Measurements from ENCODE around the gene TULP1.

TULP1 gene

GRCh38 chr6:35469751-35470662 lies 42.7 kb downstream of the TULP1 start:
- peaks cover 77% of the 10 kb centered on the region for H3K36me3 ChIP-seq (ENCODE audit: insufficient read depth, insufficient read length, low read length)

DNA sequence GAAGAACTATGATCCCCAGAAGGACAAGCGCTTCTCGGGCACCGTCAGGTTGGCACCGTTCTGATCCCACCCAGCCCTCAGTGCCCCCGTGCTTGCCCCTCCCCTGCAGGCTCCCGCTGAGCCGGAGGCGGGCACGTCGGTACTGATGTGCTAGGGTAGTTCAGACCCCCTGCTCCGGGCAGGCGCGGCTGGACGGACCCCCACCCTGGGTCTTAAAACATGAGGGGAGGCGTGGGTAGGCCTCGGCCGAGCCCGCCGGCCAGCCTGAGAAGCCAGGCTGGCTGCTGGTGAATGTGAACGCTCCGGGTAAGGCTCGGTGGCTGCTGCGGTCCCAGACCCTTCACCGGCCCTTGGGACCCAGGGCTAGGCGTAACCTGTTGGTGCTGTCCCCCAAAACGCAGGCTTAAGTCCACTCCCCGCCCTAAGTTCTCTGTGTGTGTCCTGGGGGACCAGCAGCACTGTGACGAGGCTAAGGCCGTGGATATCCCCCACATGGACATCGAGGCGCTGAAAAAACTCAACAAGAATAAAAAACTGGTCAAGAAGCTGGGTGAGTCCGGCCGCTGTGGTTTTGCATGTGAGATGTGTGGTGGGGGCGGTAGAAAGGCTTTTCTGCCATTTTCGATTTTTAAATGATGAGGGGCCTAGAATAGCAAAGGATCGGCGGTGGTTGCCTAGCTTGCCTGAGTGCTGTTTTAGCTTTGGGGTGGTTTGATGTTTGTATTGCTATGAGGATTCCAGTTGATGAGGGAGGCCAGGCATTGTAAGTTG lies 43.5 kb downstream of the TULP1 start:
- peak overlapping the region; percentile 95 for H3K4me3 ChIP-seq (ENCODE audit: insufficient read length, low read depth)
- no peak for TF ChIP-seq ZNF274 (IDR thresholded peaks at IDR 0.05; ENCODE audit: low read depth, low read length)
- TF ChIP-seq SUZ12 (IDR thresholded peaks at IDR 0.05; ENCODE audit: extremely low read depth, insufficient read depth, insufficient read length) = no peak
- no peaks in the 10 kb centered on the region for H3K4me1 ChIP-seq (ENCODE audit: insufficient read depth, insufficient read length)
- peak overlapping the region; percentile 99 for H3K9ac ChIP-seq (ENCODE audit: insufficient read length, low read depth)
- H3K27me3 ChIP-seq (ENCODE audit: insufficient read depth, insufficient read length) = no peaks in the 10 kb centered on the region
- peaks cover 69% of the 10 kb centered on the region for H3K36me3 ChIP-seq (ENCODE audit: insufficient read depth, insufficient read length, low read length)
- DNase-seq (ENCODE audit: low read depth, low spot score) = no peak
- no peaks in the 10 kb centered on the region for H3K9me3 ChIP-seq (ENCODE audit: insufficient read depth, low read length)

More at GRCh38 chr6:35469751-35470662, 42.7 kb downstream of the TULP1 start:
- Histone ChIP-seq H3K4me3 (ENCODE audit: insufficient read length, low read depth) (peak overlapping the region; percentile 95), H3K9me3 (ENCODE audit: insufficient read depth, low read length) (no peaks in the 10 kb centered on the region), H3K9ac (ENCODE audit: insufficient read length, low read depth) (peak overlapping the region; percentile 99), H3K27me3 (ENCODE audit: insufficient read depth, insufficient read length) (no peaks in the 10 kb centered on the region), H3K4me1 (ENCODE audit: insufficient read depth, insufficient read length) (no peaks in the 10 kb centered on the region)
- TF ChIP-seq SUZ12 (IDR thresholded peaks at IDR 0.05; ENCODE audit: extremely low read depth, insufficient read depth, insufficient read length) = no peak
- no peak for TF ChIP-seq YY1 (IDR thresholded peaks at IDR 0.05; ENCODE audit: insufficient read depth, insufficient read length)
- no peak for TF ChIP-seq ZNF274 (IDR thresholded peaks at IDR 0.05; ENCODE audit: low read depth, low read length)
- DNase-seq (ENCODE audit: low read depth, low spot score) = no peak

DNA sequence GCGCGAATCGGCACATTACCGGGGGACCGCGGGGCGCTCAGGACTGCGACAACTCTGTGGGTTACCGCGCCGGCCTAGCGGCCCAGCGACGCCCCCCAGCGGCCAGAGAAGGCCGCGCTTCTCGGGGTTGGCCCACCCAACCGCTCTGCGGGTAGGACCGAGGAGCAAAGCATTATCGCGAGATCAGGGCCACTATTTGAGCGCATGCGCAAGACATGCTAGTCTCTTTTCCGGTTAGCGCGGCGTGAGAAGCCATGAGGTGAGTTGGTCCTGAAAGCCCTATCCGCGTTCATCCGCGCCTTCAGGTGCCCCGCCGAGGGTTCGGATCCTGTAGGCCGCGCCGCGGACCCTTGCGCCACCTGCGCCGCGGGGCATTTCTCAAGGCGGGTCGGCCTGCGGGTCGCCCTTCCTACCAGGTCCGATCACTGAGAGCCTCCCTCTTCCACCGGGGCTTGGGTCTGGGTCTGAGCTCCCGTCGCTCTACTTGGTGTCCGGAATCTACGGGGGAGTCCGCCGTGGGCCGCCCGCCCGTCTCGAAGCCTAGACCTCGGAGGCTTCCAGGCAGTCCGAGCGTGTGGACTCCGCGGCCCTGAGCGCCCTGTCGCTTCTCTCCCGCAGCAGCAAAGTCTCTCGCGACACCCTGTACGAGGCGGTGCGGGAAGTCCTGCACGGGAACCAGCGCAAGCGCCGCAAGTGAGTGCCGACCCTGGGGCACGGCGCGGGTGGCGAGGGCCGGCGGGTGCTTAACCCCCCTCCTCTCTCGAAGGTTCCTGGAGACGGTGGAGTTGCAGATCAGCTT lies 44.3 kb downstream of the TULP1 start, which contains the start of gene RPL10A:
Gene RPL10A, plus strand, starts transcription at position 221 of the 799 bp plus-strand sequence. Its CDS starts 34 bp downstream, at position 255.
- no peak for TF ChIP-seq ZNF274 (IDR thresholded peaks at IDR 0.05; ENCODE audit: low read depth, low read length)
- no peak for TF ChIP-seq SUZ12 (IDR thresholded peaks at IDR 0.05; ENCODE audit: extremely low read depth, insufficient read depth, insufficient read length)
- TF ChIP-seq YY1 (IDR thresholded peaks at IDR 0.05; ENCODE audit: insufficient read depth, insufficient read length) = no peak
- DNase-seq (ENCODE audit: low read depth, low spot score) = peak; percentile 87
- no peaks in the 10 kb centered on the region for H3K9me3 ChIP-seq (ENCODE audit: insufficient read depth, low read length)
- H3K4me1 ChIP-seq (ENCODE audit: insufficient read depth, insufficient read length) = no peaks in the 10 kb centered on the region
- H3K27me3 ChIP-seq (ENCODE audit: insufficient read depth, insufficient read length) = no peaks in the 10 kb centered on the region
- peak within 1 kb of the TSS; percentile 99 for H3K9ac ChIP-seq (ENCODE audit: insufficient read length, low read depth)
- peaks cover 64% of the 10 kb centered on the region for H3K36me3 ChIP-seq (ENCODE audit: insufficient read depth, insufficient read length, low read length)
- peak within 1 kb of the TSS; percentile 95 for H3K4me3 ChIP-seq (ENCODE audit: insufficient read length, low read depth)

- Histone ChIP-seq H3K27me3 (ENCODE audit: insufficient read depth, insufficient read length) (no peaks in the 10 kb centered on the region), H3K9me3 (ENCODE audit: insufficient read depth, low read length) (no peaks in the 10 kb centered on the region), H3K4me3 (ENCODE audit: insufficient read length, low read depth) (no peak overlapping the region), H3K36me3 (ENCODE audit: insufficient read depth, insufficient read length, low read length) (peaks cover 46% of the 10 kb centered on the region), H3K4me1 (ENCODE audit: insufficient read depth, insufficient read length) (no peaks in the 10 kb centered on the region), H3K9ac (ENCODE audit: insufficient read length, low read depth) (no peak overlapping the region)
- TF ChIP-seq YY1 (IDR thresholded peaks at IDR 0.05; ENCODE audit: insufficient read depth, insufficient read length) = no peak
- TF ChIP-seq SUZ12 (IDR thresholded peaks at IDR 0.05; ENCODE audit: extremely low read depth, insufficient read depth, insufficient read length) = no peak
- TF ChIP-seq ZNF274 (IDR thresholded peaks at IDR 0.05; ENCODE audit: low read depth, low read length) = no peak
- DNase-seq (ENCODE audit: low read depth, low spot score) = no peak
These were observed 47.0 kb downstream of the TULP1 start for GRCh38 chr6:35465646-35466045.

GRCh38 chr6:35463292-35463691 lies 49.4 kb downstream of the TULP1 start:
- Histone ChIP-seq H3K4me3 (ENCODE audit: insufficient read length, low read depth) (no peak overlapping the region), H3K36me3 (ENCODE audit: insufficient read depth, insufficient read length, low read length) (peaks cover 37% of the 10 kb centered on the region), H3K9ac (ENCODE audit: insufficient read length, low read depth) (no peak overlapping the region), H3K4me1 (ENCODE audit: insufficient read depth, insufficient read length) (no peaks in the 10 kb centered on the region), H3K9me3 (ENCODE audit: insufficient read depth, low read length) (no peaks in the 10 kb centered on the region), H3K27me3 (ENCODE audit: insufficient read depth, insufficient read length) (no peaks in the 10 kb centered on the region)
- no peak for TF ChIP-seq YY1 (IDR thresholded peaks at IDR 0.05; ENCODE audit: insufficient read depth, insufficient read length)
- TF ChIP-seq SUZ12 (IDR thresholded peaks at IDR 0.05; ENCODE audit: extremely low read depth, insufficient read depth, insufficient read length) = no peak
- TF ChIP-seq ZNF274 (IDR thresholded peaks at IDR 0.05; ENCODE audit: low read depth, low read length) = no peak
- no peak for DNase-seq (ENCODE audit: low read depth, low spot score)

GRCh38 chr6:35461270-35461669 lies 51.4 kb downstream of the TULP1 start:
- Histone ChIP-seq H3K4me3 (ENCODE audit: insufficient read length, low read depth) (no peak overlapping the region), H3K36me3 (ENCODE audit: insufficient read depth, insufficient read length, low read length) (peaks cover 44% of the 10 kb centered on the region), H3K9ac (ENCODE audit: insufficient read length, low read depth) (no peak overlapping the region), H3K4me1 (ENCODE audit: insufficient read depth, insufficient read length) (no peaks in the 10 kb centered on the region), H3K9me3 (ENCODE audit: insufficient read depth, low read length) (no peaks in the 10 kb centered on the region), H3K27me3 (ENCODE audit: insufficient read depth, insufficient read length) (no peaks in the 10 kb centered on the region)
- TF ChIP-seq SUZ12 (IDR thresholded peaks at IDR 0.05; ENCODE audit: extremely low read depth, insufficient read depth, insufficient read length) = no peak
- no peak for TF ChIP-seq YY1 (IDR thresholded peaks at IDR 0.05; ENCODE audit: insufficient read depth, insufficient read length)
- TF ChIP-seq ZNF274 (IDR thresholded peaks at IDR 0.05; ENCODE audit: low read depth, low read length) = no peak
- no peak for DNase-seq (ENCODE audit: low read depth, low spot score)
